Kidney epithelial cell (primary cell): ENCODE measurements around the gene NAA38. TPM values are rescaled to one million over a fixed set of nuclear protein-coding genes. Genes with fewer than 3 reads are reported as not detected.
A peak's percentile ranks its signal among the peaks of the same experiment; 100 is the strongest.

ENCODE experiments used
- DNase-seq: peaks from one replicate; pipeline ENCODE4 v3.0.0-alpha.2; 2010; ENCODE audit warnings: low read depth
- H3K27me3 ChIP-seq: 2 replicates; pipeline ENCODE4 v1.6.0; 2011; ENCODE audit warnings: low read length; ENCODE audit not compliant: control insufficient read depth, insufficient read depth
- H3K36me3 ChIP-seq: 2 replicates; pipeline ENCODE4 v1.5.1; 2011; ENCODE audit warnings: low read length; ENCODE audit not compliant: control insufficient read depth, insufficient read depth
- H3K4me3 ChIP-seq: 2 replicates; pipeline ENCODE4 v1.5.1; 2011; ENCODE audit warnings: low read depth, mild to moderate bottlenecking, control low read depth, low read length
- CTCF ChIP-seq: IDR thresholded peaks from 2 replicates; pipeline ENCODE4 v1.5.1; 2011; ENCODE audit warnings: mild to moderate bottlenecking, moderate library complexity, low read length, control low read depth, inconsistent platforms; ENCODE audit not compliant: insufficient read depth, poor library complexity, severe bottlenecking
- total RNA-seq: library from RNA; depleted of rRNA; stranded (reverse); fragments of >200 nt; gene quantifications from 2 replicates; pipeline ENCODE4 v1.2.3, GENCODE V29; 2015

Gene NAA38
- total RNA-seq, 1 donor from 2014 or later: 51.0 TPM

- Histone ChIP-seq H3K27me3 (no peaks in the 10 kb centered on the region), H3K4me3 (peak overlapping the region; percentile 66), H3K36me3 (no peaks in the 10 kb centered on the region)
- no peak for TF ChIP-seq CTCF
- DNase-seq: no peak
These were observed 1.7 kb upstream of the NAA38 start for GRCh38 chr17:7859028-7859427.

GRCh38 chr17:7858522-7858810 is 1.1 kb upstream of the NAA38 start:
- Histone ChIP-seq H3K4me3 (peak overlapping the region; percentile 66), H3K27me3 (no peaks in the 10 kb centered on the region), H3K36me3 (no peaks in the 10 kb centered on the region)
- peak; percentile 55 for TF ChIP-seq CTCF
- DNase-seq: no peak

GRCh38 chr17:7857713-7858521 is 558 bp upstream of the NAA38 start, which contains the start of gene CYB5D1:
CYB5D1 (plus strand) TSS chr17:7858003; CDS start chr17:7858135, 132 bp downstream.
- Histone ChIP-seq H3K27me3 (no peaks in the 10 kb centered on the region), H3K4me3 (peak within 1 kb of the TSS; percentile 66), H3K36me3 (no peaks in the 10 kb centered on the region)
- no peak for TF ChIP-seq CTCF
- DNase-seq: peak; percentile 64

GRCh38 chr17:7856011-7856810 is 1.1 kb downstream of the NAA38 start:
- H3K4me3 ChIP-seq: peak overlapping the region; percentile 66
- DNase-seq: no peak
- no peaks in the 10 kb centered on the region for H3K27me3 ChIP-seq
- no peak for TF ChIP-seq CTCF
- peaks cover 1% of the 10 kb centered on the region for H3K36me3 ChIP-seq

GRCh38 chr17:7855660-7856010 is 1.7 kb downstream of the NAA38 start:
- Histone ChIP-seq H3K27me3 (no peaks in the 10 kb centered on the region), H3K4me3 (no peak overlapping the region), H3K36me3 (peaks cover 4% of the 10 kb centered on the region)
- DNase-seq: no peak
- TF ChIP-seq CTCF: no peak
